ENCODE data around the gene PTPRB.

Gene PTPRB

DNA sequence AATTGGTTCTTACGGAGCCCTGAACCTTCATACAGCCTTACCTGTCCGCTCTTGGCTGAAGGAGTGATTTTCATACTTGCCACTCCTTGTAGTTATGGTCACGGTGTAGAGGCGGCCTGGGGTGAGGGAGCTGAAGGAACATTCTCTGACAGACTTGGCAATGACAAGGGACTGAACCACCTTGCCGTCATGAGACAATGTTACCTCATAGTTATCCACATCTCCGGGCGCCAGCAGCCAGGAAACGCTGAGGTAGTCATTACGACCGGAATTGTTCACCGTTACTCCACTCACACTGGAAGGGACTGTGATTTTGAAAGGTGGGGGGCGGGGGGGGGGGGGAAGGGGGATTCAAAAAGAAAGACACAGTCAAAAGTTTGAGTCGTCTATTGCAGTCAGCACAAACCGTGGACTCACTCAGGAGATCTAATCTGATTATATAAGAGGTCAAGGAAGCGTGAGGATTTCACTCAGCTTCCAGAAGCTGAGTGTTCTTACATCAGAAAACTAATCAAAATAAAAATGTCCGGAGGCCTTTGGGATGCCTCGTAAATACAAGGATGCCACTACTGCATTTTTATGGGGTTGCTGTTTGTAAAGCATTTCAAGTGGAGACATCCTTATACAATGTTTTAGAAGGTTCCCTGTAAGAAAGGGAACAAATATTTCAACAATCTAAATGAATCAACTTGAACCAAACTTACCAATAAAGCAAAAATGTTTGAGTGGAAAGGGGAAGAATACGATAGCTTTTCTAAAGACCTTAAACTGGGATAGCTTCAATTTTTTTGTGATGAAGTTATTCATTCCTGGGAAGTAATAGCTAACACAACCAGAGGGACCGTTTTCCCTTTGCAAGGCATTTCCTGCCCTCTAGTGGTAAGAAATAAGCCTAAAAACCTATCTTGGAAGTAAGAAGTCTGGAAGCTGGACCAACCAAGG, 60.6 kb downstream of the PTPRB start:
- ATAC-seq (ENCODE audit: insufficient read depth, low read depth) (peak; percentile 65; the same call in 2 of the 3 replicates), DNase-seq (no peak)
- H4K20me1 ChIP-seq (ENCODE audit: insufficient read depth, low read length): no peaks in the 10 kb centered on the region
- H2AFZ ChIP-seq (ENCODE audit: low read depth, low read length): no peak overlapping the region
- H3K79me2 ChIP-seq (ENCODE audit: insufficient read depth, low read length): no peaks in the 10 kb centered on the region
- no peaks in the 10 kb centered on the region for H3K36me3 ChIP-seq (ENCODE audit: insufficient read depth, low read length)
- H3K4me3 ChIP-seq (ENCODE audit: low read depth in 1 of 2, low read length in 2 of 2): no peak overlapping the region
- no peaks in the 10 kb centered on the region for H3K4me1 ChIP-seq (ENCODE audit: insufficient read depth, low read length)
- H3K9me3 ChIP-seq (ENCODE audit: insufficient read depth, low read length, severe bottlenecking): no peaks in the 10 kb centered on the region
- H3K4me2 ChIP-seq (ENCODE audit: insufficient read depth, low read length): no peak overlapping the region
- no peaks in the 10 kb centered on the region for H3K27me3 ChIP-seq (ENCODE audit: insufficient read depth, low read length, poor library complexity)
- no peak overlapping the region for H3K27ac ChIP-seq (ENCODE audit: low read length)
- H3K9ac ChIP-seq (ENCODE audit: low read depth, low read length): no peak overlapping the region
- no peak for TF ChIP-seq EZH2 (IDR thresholded peaks at IDR 0.05; ENCODE audit: borderline replicate concordance, low read depth, low read length, severe bottlenecking)
- TF ChIP-seq, protein P1, sequence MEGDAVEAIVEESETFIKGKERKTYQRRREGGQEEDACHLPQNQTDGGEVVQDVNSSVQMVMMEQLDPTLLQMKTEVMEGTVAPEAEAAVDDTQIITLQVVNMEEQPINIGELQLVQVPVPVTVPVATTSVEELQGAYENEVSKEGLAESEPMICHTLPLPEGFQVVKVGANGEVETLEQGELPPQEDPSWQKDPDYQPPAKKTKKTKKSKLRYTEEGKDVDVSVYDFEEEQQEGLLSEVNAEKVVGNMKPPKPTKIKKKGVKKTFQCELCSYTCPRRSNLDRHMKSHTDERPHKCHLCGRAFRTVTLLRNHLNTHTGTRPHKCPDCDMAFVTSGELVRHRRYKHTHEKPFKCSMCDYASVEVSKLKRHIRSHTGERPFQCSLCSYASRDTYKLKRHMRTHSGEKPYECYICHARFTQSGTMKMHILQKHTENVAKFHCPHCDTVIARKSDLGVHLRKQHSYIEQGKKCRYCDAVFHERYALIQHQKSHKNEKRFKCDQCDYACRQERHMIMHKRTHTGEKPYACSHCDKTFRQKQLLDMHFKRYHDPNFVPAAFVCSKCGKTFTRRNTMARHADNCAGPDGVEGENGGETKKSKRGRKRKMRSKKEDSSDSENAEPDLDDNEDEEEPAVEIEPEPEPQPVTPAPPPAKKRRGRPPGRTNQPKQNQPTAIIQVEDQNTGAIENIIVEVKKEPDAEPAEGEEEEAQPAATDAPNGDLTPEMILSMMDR (IDR thresholded peaks at IDR 0.05; ENCODE audit: borderline replicate concordance, extremely low read depth, low read length, poor library complexity, severe bottlenecking): peak; percentile 76

DNA sequence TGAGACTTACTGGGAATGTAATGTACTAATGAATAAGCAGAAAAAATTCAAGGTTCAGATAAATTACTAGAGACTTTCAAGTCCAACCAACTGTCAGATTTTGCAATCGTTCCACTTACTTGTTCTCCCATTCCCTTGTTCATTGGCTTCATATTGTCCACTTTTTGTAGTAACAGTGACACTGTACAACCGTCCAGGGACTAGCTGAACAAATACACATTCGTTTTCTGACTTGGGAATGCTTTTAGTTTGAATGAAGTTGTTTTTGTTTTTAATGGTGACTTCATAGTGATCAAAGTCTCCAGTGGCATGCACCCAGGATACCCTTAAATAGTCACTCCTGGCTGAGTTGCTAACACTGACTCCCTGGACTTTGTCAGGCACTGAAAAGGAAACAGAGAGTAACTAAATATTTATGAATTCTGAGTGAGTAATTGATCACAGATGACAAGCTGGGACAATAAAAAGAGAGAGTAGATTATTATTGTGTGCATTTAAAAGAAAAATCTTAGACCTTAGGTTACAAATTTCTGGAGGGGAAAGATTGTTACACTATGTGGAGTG, 65.4 kb downstream of the PTPRB start:
- no peak overlapping the region for H3K4me3 ChIP-seq (ENCODE audit: low read depth in 1 of 2, low read length in 2 of 2)
- no peak for DNase-seq

DNA sequence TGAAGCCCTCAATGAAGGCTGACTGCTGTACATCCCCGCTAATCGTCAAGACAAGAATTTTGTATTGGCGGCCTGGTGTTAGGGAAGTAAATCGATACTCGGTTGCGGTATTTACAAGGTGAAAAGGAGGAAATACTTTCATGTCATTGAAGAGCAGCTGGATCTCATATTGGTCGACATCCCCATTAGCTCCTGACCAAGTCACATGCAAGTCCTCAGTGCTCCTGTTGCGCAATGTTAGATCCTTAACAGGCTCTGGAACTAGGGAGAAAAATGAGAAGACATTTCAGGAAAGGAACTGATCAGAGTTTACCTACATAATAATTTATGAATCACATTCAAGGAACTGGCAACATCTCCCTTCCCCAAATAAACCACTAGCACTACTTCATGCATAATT, 66.2 kb downstream of the PTPRB start:
- ATAC-seq (ENCODE audit: insufficient read depth, low read depth): no peak

More for the DNA sequence above, 65.4 kb downstream of the PTPRB start:
- no peaks in the 10 kb centered on the region for H3K4me1 ChIP-seq (ENCODE audit: insufficient read depth, low read length)
- H3K9ac ChIP-seq (ENCODE audit: low read depth, low read length): no peak overlapping the region
- no peak overlapping the region for H3K4me2 ChIP-seq (ENCODE audit: insufficient read depth, low read length)
- ATAC-seq (ENCODE audit: insufficient read depth, low read depth): no peak
- no peaks in the 10 kb centered on the region for H3K27me3 ChIP-seq (ENCODE audit: insufficient read depth, low read length, poor library complexity)
- no peaks in the 10 kb centered on the region for H3K79me2 ChIP-seq (ENCODE audit: insufficient read depth, low read length)
- no peak overlapping the region for H2AFZ ChIP-seq (ENCODE audit: low read depth, low read length)
- H3K36me3 ChIP-seq (ENCODE audit: insufficient read depth, low read length): no peaks in the 10 kb centered on the region
- TF ChIP-seq EZH2 (IDR thresholded peaks at IDR 0.05; ENCODE audit: borderline replicate concordance, low read depth, low read length, severe bottlenecking): no peak
- TF ChIP-seq, protein P1 (IDR thresholded peaks at IDR 0.05; ENCODE audit: borderline replicate concordance, extremely low read depth, low read length, poor library complexity, severe bottlenecking): no peak
- H3K9me3 ChIP-seq (ENCODE audit: insufficient read depth, low read length, severe bottlenecking): no peaks in the 10 kb centered on the region
- no peak overlapping the region for H3K27ac ChIP-seq (ENCODE audit: low read length)
- H4K20me1 ChIP-seq (ENCODE audit: insufficient read depth, low read length): no peaks in the 10 kb centered on the region

More for the DNA sequence above, 66.2 kb downstream of the PTPRB start:
- Histone ChIP-seq H3K79me2 (ENCODE audit: insufficient read depth, low read length) (no peaks in the 10 kb centered on the region), H4K20me1 (ENCODE audit: insufficient read depth, low read length) (no peaks in the 10 kb centered on the region), H3K4me2 (ENCODE audit: insufficient read depth, low read length) (no peak overlapping the region), H3K36me3 (ENCODE audit: insufficient read depth, low read length) (no peaks in the 10 kb centered on the region), H3K9ac (ENCODE audit: low read depth, low read length) (no peak overlapping the region), H3K4me3 (ENCODE audit: low read depth in 1 of 2, low read length in 2 of 2) (no peak overlapping the region), H2AFZ (ENCODE audit: low read depth, low read length) (no peak overlapping the region), H3K27ac (ENCODE audit: low read length) (no peak overlapping the region), H3K27me3 (ENCODE audit: insufficient read depth, low read length, poor library complexity) (no peaks in the 10 kb centered on the region), H3K9me3 (ENCODE audit: insufficient read depth, low read length, severe bottlenecking) (no peaks in the 10 kb centered on the region), H3K4me1 (ENCODE audit: insufficient read depth, low read length) (no peaks in the 10 kb centered on the region)
- DNase-seq: no peak
- no peak for TF ChIP-seq EZH2 (IDR thresholded peaks at IDR 0.05; ENCODE audit: borderline replicate concordance, low read depth, low read length, severe bottlenecking)
- TF ChIP-seq, protein P1 (IDR thresholded peaks at IDR 0.05; ENCODE audit: borderline replicate concordance, extremely low read depth, low read length, poor library complexity, severe bottlenecking): no peak

Measured in DND-41 (cell line).